LHCN-M2 (cell line): ENCODE results near the gene ACTRT3. TPM values are rescaled to one million over a fixed set of nuclear protein-coding genes. Genes with fewer than 3 reads are reported as not detected.

Experiments used
- total RNA-seq: library from RNA; depleted of rRNA; stranded (reverse); fragments of >200 nt; gene quantifications from 2 replicates; pipeline ENCODE4 v1.2.3, GENCODE V29; 2014; rRNA removed

ACTRT3 gene
- total RNA-seq, 1 experiment from 2014 or later, result 6.5 TPM

Other genes with a start within 250 kb of the ACTRT3 start
- gene MECOM, start 105.8 kb downstream of the ACTRT3 start, total RNA-seq, result 12.8 and 13.8 TPM in 2 replicates
- gene TERC, start 4.5 kb downstream of the ACTRT3 start, total RNA-seq, result 434 and 471 TPM in 2 replicates
- 13.9 and 14.4 TPM in 2 replicates for gene MYNN, start 3.8 kb upstream of the ACTRT3 start, total RNA-seq
- gene LRRIQ4, start 43.3 kb upstream of the ACTRT3 start, total RNA-seq, result not detected in 2 replicates
- 5.4 TPM in 2 replicates for gene LRRC34, start 43.3 kb upstream of the ACTRT3 start, total RNA-seq
- gene LRRC31, start 100.4 kb upstream of the ACTRT3 start, total RNA-seq, result not detected in 2 replicates
- not detected in 2 replicates for gene SAMD7, start 142.0 kb upstream of the ACTRT3 start, total RNA-seq
- 32.1 and 35.8 TPM in 2 replicates for gene SEC62, start 197.2 kb upstream of the ACTRT3 start, total RNA-seq